HUES48 (cell line): ENCODE results near the gene L3MBTL4.

ENCODE experiments used
- H3K27ac ChIP-seq: one replicate; pipeline ENCODE4 v1.7.0; 2013; ENCODE audit warnings: low read depth, low read length, inconsistent platforms
- H3K27me3 ChIP-seq: 2 replicates; pipeline ENCODE4 v1.6.1; 2013; ENCODE audit warnings: mild to moderate bottlenecking, low read length; ENCODE audit not compliant: control insufficient read depth, insufficient read depth
- H3K36me3 ChIP-seq: 2 replicates; pipeline ENCODE4 v1.6.1; 2013; ENCODE audit warnings: low read length; ENCODE audit not compliant: control insufficient read depth, insufficient read depth
- H3K4me1 ChIP-seq: 2 replicates; pipeline ENCODE4 v1.6.1; 2013; ENCODE audit warnings: mild to moderate bottlenecking, low read length; ENCODE audit not compliant: control insufficient read depth, insufficient read depth
- H3K4me3 ChIP-seq: 2 replicates; pipeline ENCODE4 v1.5.1; 2013; ENCODE audit warnings: mild to moderate bottlenecking, low read depth, low read length
- H3K9ac ChIP-seq: 2 replicates; pipeline ENCODE4 v1.6.1; 2013; ENCODE audit warnings: mild to moderate bottlenecking, low read depth, low read length, moderate library complexity
- H3K9me3 ChIP-seq: 2 replicates; pipeline ENCODE4 v1.6.1; 2013; ENCODE audit warnings: low read length; ENCODE audit not compliant: control insufficient read depth, insufficient read depth

L3MBTL4 gene

DNA sequence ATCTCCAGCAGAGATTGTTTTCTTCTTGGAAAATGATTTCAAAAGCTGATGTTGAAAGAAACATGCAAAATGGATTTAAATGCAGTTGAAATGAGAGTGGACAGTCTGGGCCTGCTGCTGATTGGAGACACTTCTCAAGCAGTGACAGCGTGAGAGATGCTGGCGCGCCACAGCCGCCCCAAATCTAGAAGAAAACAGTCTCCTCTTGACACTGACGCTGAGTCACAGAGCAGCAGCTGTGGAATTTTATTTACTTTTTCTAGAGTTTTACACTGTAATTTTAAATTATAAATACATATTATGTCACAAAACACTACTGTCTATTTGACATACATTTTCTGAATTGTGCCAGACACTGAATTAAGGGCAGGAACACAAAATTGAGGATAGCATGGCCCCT is 397.5 kb downstream of the L3MBTL4 start:
- no peak overlapping the region for H3K9ac ChIP-seq
- H3K4me1 ChIP-seq = peaks cover 1% of the 10 kb centered on the region; the same call in 1 of the 2 replicates
- H3K4me3 ChIP-seq = no peak overlapping the region
- no peaks in the 10 kb centered on the region for H3K9me3 ChIP-seq
- no peaks in the 10 kb centered on the region for H3K36me3 ChIP-seq
- no peaks in the 10 kb centered on the region for H3K27me3 ChIP-seq
- H3K27ac ChIP-seq = no peak overlapping the region

DNA sequence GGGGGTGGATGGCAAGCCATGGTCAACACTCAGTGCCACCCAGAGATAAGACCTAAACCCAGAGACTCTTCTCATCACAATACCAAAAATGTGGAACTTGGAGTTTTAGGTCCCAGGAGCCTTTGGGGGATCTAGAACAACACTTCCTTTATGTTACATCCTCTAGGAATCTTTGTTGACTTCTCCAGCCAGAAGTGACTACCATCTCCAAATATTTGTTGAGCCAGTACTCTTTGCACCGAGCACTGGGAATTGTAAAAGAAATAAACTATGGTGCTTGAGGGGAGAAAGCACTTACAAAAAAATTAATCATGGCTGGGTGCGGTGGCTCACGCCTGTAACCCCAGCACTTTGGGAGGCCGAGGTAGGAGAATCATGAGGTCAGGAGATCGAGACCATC is 399.3 kb downstream of the L3MBTL4 start:
- Histone ChIP-seq H3K36me3 (no peaks in the 10 kb centered on the region), H3K4me1 (no peaks in the 10 kb centered on the region), H3K27ac (no peak overlapping the region), H3K4me3 (no peak overlapping the region), H3K9ac (no peak overlapping the region), H3K27me3 (no peaks in the 10 kb centered on the region), H3K9me3 (no peaks in the 10 kb centered on the region)

DNA sequence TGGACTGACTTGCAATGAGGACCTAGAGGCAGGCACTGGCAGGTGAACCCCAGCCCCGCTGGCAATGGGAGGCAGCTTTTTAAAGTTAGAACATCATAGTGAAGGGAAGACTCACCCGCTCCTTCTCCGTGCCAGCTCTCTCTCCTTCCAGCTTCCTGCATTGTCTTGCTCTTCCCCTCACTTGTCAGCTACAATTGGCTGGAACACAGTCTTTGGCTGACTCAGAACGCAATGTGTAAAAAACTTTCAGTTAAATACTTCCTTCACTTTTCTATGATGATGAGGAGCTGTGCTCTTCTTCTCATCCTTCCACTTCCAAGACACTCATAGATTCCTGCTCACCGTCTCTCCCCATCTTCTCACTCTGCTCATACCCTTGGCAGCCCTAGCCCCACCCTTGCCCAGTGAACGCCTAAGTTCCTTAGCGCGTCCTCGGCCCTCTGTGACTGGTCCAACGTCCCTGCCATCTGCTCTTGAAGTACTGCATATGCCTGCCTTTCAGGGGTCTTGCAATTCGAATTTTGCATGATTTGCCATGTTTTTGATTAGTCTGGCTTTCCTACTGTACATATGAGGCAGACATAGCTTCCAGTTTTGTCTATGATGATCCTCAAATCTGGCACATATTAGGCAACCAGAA is 401.4 kb downstream of the L3MBTL4 start:
- H3K27me3 ChIP-seq = no peaks in the 10 kb centered on the region
- H3K27ac ChIP-seq = no peak overlapping the region
- no peak overlapping the region for H3K9ac ChIP-seq
- H3K9me3 ChIP-seq = no peaks in the 10 kb centered on the region
- no peaks in the 10 kb centered on the region for H3K36me3 ChIP-seq
- H3K4me3 ChIP-seq = no peak overlapping the region
- peaks cover 6% of the 10 kb centered on the region; the same call in 1 of the 2 replicates for H3K4me1 ChIP-seq

DNA sequence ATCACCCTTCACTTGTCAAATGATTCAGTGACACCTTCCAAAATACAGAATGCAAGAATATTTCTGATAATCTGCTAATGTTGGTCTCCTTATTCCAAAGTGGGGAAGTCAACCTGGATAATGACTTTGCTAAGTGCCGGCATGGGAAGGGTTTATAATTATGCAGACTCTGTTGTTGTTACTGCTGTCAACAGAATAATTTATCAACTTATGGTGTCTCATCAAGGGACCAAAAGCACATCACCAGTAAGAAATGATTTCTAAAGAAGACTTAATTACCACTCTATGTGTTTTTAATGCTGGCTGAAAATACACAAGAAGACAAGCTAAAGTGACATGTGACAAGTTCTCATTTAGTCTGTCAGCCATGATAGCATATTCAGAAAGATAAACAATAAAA is 403.8 kb downstream of the L3MBTL4 start:
- no peak overlapping the region for H3K4me3 ChIP-seq
- no peaks in the 10 kb centered on the region for H3K36me3 ChIP-seq
- H3K9ac ChIP-seq = no peak overlapping the region
- H3K4me1 ChIP-seq = peaks cover 6% of the 10 kb centered on the region; the same call in 1 of the 2 replicates
- H3K27me3 ChIP-seq = no peaks in the 10 kb centered on the region
- H3K27ac ChIP-seq = no peak overlapping the region
- H3K9me3 ChIP-seq = 0 out of 2 replicates have a peak, but pooled peaks cover 1% of the 10 kb centered on the region

DNA sequence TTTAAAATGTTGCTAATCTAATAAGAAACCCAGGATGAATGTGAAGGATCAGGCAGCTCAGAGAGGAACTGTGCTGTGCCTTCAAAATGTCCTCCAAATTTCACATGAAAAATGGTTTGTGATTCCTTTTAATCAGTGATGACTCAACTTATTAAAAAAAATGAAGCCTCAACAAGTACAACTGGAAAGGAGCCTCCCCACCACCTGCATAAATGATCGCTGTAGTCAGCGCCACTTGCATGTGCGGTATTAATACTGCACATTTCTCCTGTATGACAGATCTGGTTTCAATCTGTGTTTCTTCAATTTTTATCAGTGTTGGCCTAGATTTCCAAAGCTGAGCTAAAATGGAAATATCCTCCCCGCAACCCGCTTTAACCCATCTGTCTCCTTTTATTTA is 404.4 kb downstream of the L3MBTL4 start:
- Histone ChIP-seq H3K4me1 (peaks cover 6% of the 10 kb centered on the region; the same call in 1 of the 2 replicates), H3K9me3 (0 out of 2 replicates have a peak, but pooled peaks cover 5% of the 10 kb centered on the region), H3K4me3 (no peak overlapping the region), H3K9ac (no peak overlapping the region), H3K27ac (no peak overlapping the region), H3K36me3 (no peaks in the 10 kb centered on the region), H3K27me3 (no peaks in the 10 kb centered on the region)

DNA sequence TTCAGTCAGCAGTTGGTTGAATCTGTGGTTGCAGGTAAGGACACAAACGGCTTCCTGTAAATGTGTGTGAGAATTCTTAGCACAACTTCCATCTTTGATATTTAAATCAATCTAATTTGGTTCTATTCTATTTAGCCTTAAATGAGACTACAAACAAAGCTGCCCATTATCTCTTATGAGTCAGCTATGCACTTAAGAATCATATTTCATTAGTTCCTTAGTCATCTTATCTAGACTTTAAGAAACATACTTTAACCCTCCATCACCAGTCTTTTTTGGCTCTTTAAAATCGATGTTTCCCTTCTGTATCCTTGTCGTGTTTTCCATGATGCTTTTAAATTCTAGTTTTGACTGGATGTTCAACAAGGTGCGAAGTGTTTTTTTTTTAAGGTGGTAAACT is 405.0 kb downstream of the L3MBTL4 start:
- H3K9ac ChIP-seq = no peak overlapping the region
- no peak overlapping the region for H3K4me3 ChIP-seq
- H3K9me3 ChIP-seq = 0 out of 2 replicates have a peak, but pooled peaks cover 5% of the 10 kb centered on the region
- H3K27me3 ChIP-seq = no peaks in the 10 kb centered on the region
- peaks cover 6% of the 10 kb centered on the region; the same call in 1 of the 2 replicates for H3K4me1 ChIP-seq
- no peak overlapping the region for H3K27ac ChIP-seq
- no peaks in the 10 kb centered on the region for H3K36me3 ChIP-seq

DNA sequence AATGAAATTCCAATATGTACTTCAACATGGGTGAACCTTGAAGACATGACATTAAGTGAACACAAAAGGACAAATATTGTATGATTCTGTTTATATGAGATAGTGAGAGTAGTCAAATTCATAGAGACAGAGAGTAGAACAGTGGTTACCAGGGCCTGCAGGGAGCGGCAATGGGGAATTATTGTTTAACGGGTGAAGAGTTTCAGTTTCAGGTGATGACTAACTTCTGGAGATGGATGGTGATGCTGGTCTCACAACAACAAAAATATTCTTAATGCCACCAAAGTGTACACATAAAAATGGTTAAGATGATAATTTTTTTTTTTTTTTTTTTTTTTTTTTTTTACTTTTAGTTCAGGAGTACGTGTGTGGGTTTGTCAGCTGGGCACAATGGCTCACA is 410.0 kb downstream of the L3MBTL4 start:
- Histone ChIP-seq H3K4me1 (peaks cover 2% of the 10 kb centered on the region; the same call in 1 of the 2 replicates), H3K4me3 (no peak overlapping the region), H3K36me3 (no peaks in the 10 kb centered on the region), H3K9ac (no peak overlapping the region), H3K27me3 (no peaks in the 10 kb centered on the region), H3K27ac (no peak overlapping the region), H3K9me3 (peaks cover 7% of the 10 kb centered on the region; the same call in 1 of the 2 replicates)

DNA sequence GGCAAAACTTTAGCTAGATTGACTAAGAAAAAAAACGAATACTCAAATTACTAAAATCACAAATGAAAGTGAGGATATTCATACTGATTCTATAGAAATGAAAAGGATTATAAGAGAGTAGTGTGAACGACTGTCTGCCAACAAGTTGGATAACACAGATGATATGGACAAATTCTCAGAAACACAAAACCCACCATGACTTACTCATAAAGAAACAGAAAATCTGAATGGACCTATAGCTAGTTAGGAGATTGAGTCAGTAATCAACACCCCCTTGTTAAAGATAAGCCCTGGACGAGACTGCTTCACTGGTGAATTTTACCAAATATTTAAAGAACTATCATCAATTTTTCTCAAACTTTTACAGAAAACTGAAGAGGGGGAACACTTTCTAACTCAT is 410.6 kb downstream of the L3MBTL4 start:
- H3K9me3 ChIP-seq = peaks cover 9% of the 10 kb centered on the region; the same call in 1 of the 2 replicates

DNA sequence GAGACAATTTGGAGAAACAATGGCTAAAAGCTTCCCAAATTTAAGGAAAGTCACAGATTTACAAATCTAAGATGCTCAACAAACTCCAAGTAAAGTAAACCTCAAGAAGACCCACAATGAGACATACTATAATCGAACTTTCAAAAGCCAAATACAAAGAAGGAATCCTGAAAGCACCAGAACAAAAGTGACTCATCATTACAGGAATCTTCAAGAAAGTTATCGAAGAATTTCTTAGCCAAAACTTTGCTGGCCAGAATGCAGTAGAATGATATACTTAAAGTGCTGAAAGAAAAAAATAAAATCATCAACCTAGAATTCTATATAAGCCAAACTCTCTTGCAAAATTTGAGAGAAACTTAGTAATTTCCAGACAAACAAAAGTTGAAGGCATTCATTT is 412.8 kb downstream of the L3MBTL4 start:
- Histone ChIP-seq H3K4me3 (no peak overlapping the region), H3K4me1 (peaks cover 14% of the 10 kb centered on the region), H3K36me3 (no peaks in the 10 kb centered on the region), H3K27ac (no peak overlapping the region), H3K9ac (no peak overlapping the region), H3K27me3 (no peaks in the 10 kb centered on the region), H3K9me3 (peaks cover 9% of the 10 kb centered on the region; the same call in 1 of the 2 replicates)

More for the DNA sequence above, 410.6 kb downstream of the L3MBTL4 start:
- Histone ChIP-seq H3K36me3 (no peaks in the 10 kb centered on the region), H3K27ac (no peak overlapping the region), H3K27me3 (no peaks in the 10 kb centered on the region), H3K9ac (no peak overlapping the region), H3K4me1 (no peaks in the 10 kb centered on the region), H3K4me3 (no peak overlapping the region)

DNA sequence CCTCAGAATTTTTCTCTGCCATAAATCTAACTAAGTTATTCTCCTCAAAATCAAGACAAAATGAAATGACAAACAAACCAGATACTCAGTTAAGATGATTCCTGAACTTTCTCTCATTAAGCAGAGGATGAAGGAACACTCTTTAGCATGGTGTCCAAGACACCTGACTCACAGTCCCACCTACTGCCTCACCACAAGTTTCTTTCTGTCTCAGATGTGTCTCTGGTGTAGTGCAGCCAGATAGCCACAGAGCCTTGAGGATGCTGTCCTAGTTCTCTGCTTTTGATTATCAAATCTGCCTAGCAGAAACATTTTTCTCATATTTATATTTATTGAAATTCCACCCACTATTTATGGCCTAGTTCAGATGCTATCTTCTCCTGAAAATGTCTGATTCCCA is 415.8 kb downstream of the L3MBTL4 start:
- Histone ChIP-seq H3K4me3 (no peak overlapping the region), H3K36me3 (no peaks in the 10 kb centered on the region), H3K27me3 (no peaks in the 10 kb centered on the region), H3K9me3 (peaks cover 5% of the 10 kb centered on the region; the same call in 1 of the 2 replicates), H3K4me1 (peaks cover 36% of the 10 kb centered on the region), H3K27ac (no peak overlapping the region), H3K9ac (no peak overlapping the region)

DNA sequence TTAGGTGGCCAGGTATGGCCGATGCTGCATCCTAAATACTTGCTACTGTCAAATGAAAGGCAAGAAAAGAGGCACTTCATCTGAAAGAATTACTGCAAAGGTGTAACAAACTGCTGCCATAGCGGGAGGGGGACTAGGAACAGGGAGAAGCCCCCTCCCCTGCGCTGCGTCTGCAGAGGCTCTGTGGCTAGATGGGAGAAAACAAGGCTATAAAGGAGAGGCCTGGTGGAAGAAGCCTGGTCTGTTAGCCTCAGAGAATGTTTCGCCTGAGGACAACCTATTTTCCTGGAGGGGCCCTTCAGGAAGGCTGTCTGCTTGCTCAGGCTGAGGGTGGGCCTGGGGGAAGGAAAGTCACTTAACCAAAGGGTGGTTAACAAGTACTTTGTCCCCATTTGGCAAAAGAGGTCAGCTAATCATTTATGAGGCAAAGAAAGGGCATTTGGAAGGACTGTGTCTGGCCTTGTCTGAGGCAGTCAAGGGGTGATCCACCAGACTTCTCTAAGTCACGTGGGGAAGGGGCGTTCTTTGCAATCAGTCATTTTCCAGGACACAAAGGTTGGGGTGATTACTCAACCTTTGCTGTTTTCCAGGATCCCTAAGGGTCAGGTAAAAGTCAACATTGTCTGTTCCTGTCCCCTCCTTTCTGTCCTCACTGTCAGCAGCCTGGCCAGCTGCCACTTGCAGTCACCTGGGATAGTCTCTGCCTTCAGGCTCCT is 416.4 kb downstream of the L3MBTL4 start:
- H3K27me3 ChIP-seq = no peaks in the 10 kb centered on the region
- H3K9ac ChIP-seq = no peak overlapping the region
- H3K27ac ChIP-seq = no peak overlapping the region
- H3K4me1 ChIP-seq = peaks cover 36% of the 10 kb centered on the region
- H3K4me3 ChIP-seq = no peak overlapping the region
- H3K9me3 ChIP-seq = peaks cover 5% of the 10 kb centered on the region; the same call in 1 of the 2 replicates
- H3K36me3 ChIP-seq = no peaks in the 10 kb centered on the region
